MG63 (cell line): ENCODE measurements around the gene OR5C1. TPM values are rescaled to one million over a fixed set of nuclear protein-coding genes. Genes with fewer than 3 reads are reported as not detected.

Experiments used
- DNase-seq: peaks from one replicate; pipeline ENCODE4 v3.0.0-alpha.2; 2020
- H3K27me3 ChIP-seq: fragments of 250-450 bp; sonication (Bioruptor Pico); 2 replicates; pipeline ENCODE4 v1.5.1; 2020; ENCODE audit warnings: mild to moderate bottlenecking, moderate library complexity
- H3K36me3 ChIP-seq: fragments of 250-450 bp; sonication (Bioruptor Pico); 2 replicates; pipeline ENCODE4 v1.5.1; 2020; ENCODE audit warnings: mild to moderate bottlenecking, moderate library complexity
- H3K4me3 ChIP-seq: fragments of 250-450 bp; sonication (Bioruptor Pico); 2 replicates; pipeline ENCODE4 v1.5.1; 2020; ENCODE audit warnings: mild to moderate bottlenecking, moderate library complexity
- H3K9me3 ChIP-seq: fragments of 250-450 bp; sonication (Bioruptor Pico); 2 replicates; pipeline ENCODE4 v1.5.1; 2020; ENCODE audit warnings: mild to moderate bottlenecking, moderate library complexity
- total RNA-seq: library from RNA; depleted of rRNA; stranded (reverse); fragments of >200 nt; shearing (Covaris generic); gene quantifications from 2 replicates; pipeline ENCODE4 v1.2.3, GENCODE V29; 2014; ENCODE audit warnings: low replicate concordance; rRNA removed

OR5C1 gene
- not detected in 2 replicates for total RNA-seq

DNA sequence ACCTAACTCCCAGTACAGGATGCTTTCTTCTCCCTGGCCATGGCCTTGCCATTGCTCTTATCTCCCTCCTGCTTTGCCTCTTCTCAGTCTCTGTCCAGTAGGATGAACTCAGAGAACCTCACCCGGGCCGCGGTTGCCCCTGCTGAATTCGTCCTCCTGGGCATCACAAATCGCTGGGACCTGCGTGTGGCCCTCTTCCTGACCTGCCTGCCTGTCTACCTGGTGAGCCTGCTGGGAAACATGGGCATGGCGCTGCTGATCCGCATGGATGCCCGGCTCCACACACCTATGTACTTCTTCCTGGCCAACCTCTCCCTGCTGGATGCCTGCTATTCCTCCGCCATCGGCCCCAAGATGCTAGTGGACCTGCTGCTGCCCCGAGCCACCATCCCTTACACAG is at the start of gene OR5C1:
Gene OR5C1, plus strand, starts transcription at position 103 of the 400 bp plus-strand sequence. Its CDS starts 0 bp downstream, at position 103.
- no peaks in the 10 kb centered on the region for H3K27me3 ChIP-seq
- no peak within 1 kb of the TSS for H3K4me3 ChIP-seq
- H3K9me3 ChIP-seq, result no peaks in the 10 kb centered on the region
- H3K36me3 ChIP-seq, result no peaks in the 10 kb centered on the region
- no peak for DNase-seq

GRCh38 chr9:122742003-122742402 is 46.7 kb upstream of the OR5C1 start, which contains the start of gene OR1L6:
Gene OR1L6, plus strand, starts transcription at chr9:122742303. Its CDS starts 7,545 bp downstream, at chr9:122749848.
- Histone ChIP-seq H3K4me3 (no peak within 1 kb of the TSS), H3K9me3 (no peaks in the 10 kb centered on the region)

GRCh38 chr9:122754825-122755224 is 33.9 kb upstream of the OR5C1 start:
- Histone ChIP-seq H3K36me3 (no peaks in the 10 kb centered on the region), H3K27me3 (no peaks in the 10 kb centered on the region), H3K9me3 (peaks cover 5% of the 10 kb centered on the region; the same call in 1 of the 2 replicates), H3K4me3 (no peak overlapping the region)
- no peak for DNase-seq

More at GRCh38 chr9:122742003-122742402, 46.7 kb upstream of the OR5C1 start, which contains the start of gene OR1L6:
- no peak for DNase-seq
- Histone ChIP-seq H3K36me3 (no peaks in the 10 kb centered on the region), H3K27me3 (peaks cover 5% of the 10 kb centered on the region; the same call in 1 of the 2 replicates)

DNA sequence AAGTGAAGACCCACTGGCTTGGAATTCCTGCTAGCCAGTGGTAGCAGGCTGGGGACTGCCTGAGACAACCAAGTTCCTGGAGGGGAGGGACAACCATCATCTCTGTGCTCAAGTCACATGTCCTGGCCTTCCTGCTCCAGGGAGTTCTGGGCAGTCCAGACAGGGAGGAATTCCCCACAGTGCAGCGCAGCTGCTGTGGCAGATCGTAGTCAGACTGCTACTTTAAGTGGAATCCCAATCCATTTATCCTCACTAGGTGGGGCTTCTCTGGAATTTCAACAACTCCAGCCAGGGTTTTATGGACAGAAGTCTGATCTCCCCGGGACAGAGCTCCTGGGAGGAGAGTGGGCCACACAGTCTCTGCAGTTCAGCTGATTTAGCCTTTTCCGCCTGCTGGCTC is 20.9 kb upstream of the OR5C1 start:
- DNase-seq, result no peak
- H3K36me3 ChIP-seq, result no peaks in the 10 kb centered on the region
- no peaks in the 10 kb centered on the region for H3K9me3 ChIP-seq
- no peak overlapping the region for H3K4me3 ChIP-seq
- H3K27me3 ChIP-seq, result no peaks in the 10 kb centered on the region

DNA sequence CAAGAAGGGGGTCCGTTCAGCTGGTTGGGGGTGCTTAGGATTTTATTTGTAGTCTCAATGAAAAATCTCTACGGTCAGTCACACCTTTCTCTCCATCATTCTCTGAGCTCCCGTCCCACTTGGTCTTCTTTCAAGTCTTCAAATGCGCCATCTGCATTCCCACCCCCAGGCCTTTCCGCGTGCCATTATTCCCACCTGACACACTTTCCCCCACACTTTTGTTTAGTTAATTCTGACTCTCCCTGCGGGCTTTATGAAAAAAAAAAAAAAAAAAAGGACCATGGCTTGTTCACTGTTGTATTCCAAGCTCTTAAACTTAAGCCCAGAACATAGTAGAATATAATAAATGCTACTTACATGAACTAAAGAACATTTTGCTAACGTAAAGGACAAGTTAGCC is 11.7 kb upstream of the OR5C1 start:
- no peak for DNase-seq
- Histone ChIP-seq H3K36me3 (no peaks in the 10 kb centered on the region), H3K27me3 (no peaks in the 10 kb centered on the region), H3K9me3 (no peaks in the 10 kb centered on the region), H3K4me3 (no peak overlapping the region)

- H3K27me3 ChIP-seq, result no peaks in the 10 kb centered on the region
- peak; percentile 15 for DNase-seq
- H3K4me3 ChIP-seq, result no peak overlapping the region
- H3K36me3 ChIP-seq, result no peaks in the 10 kb centered on the region
- no peaks in the 10 kb centered on the region for H3K9me3 ChIP-seq
Measured at GRCh38 chr9:122777935-122778627, 10.7 kb upstream of the OR5C1 start.

DNA sequence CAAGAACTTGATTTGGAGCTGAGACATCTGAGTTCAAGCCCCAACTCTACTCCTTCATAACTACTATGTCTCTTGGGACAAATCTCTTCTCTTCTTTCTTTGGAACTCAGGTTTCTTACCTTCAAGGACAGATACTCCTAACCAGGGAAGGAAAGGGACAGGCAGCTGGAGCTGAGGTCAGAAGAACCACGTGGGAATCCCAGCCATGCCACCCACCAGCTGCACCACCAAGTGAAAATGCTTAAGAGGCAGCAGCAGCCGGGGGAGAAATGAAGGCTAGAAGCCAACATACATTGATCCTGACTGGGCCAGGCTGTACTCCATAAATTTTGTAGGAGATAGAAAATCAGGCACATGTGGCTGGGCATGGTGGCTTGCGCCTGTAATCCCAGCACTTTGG is 9.6 kb upstream of the OR5C1 start:
- DNase-seq, result no peak
- Histone ChIP-seq H3K4me3 (no peak overlapping the region), H3K27me3 (no peaks in the 10 kb centered on the region), H3K9me3 (no peaks in the 10 kb centered on the region), H3K36me3 (no peaks in the 10 kb centered on the region)

GRCh38 chr9:122780026-122780425 is 8.7 kb upstream of the OR5C1 start:
- no peaks in the 10 kb centered on the region for H3K9me3 ChIP-seq
- H3K27me3 ChIP-seq, result no peaks in the 10 kb centered on the region
- no peak overlapping the region for H3K4me3 ChIP-seq
- H3K36me3 ChIP-seq, result no peaks in the 10 kb centered on the region
- DNase-seq, result no peak

DNA sequence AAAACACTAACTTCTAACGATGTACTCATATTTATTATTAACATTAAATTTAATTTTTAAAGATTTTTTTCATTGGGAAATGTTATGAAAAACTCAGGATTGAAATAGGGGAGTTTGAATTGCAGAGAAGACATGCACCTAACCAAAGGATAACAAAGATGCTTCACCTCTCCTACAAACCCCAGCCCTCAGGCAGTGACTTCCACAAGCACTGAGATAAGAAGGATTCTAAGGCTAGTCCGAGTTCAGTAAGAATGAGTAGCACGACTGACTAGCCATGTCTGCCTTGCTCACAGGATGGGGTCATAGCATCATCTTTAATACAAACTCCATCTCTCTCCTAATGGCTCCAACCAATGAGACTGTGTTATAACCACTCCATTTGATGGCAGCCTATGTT is 7.1 kb upstream of the OR5C1 start:
- no peaks in the 10 kb centered on the region for H3K9me3 ChIP-seq
- H3K4me3 ChIP-seq, result no peak overlapping the region
- DNase-seq, result no peak
- H3K36me3 ChIP-seq, result no peaks in the 10 kb centered on the region
- H3K27me3 ChIP-seq, result no peaks in the 10 kb centered on the region

GRCh38 chr9:122785269-122785668 is 3.5 kb upstream of the OR5C1 start:
- H3K27me3 ChIP-seq, result no peaks in the 10 kb centered on the region
- no peaks in the 10 kb centered on the region for H3K9me3 ChIP-seq
- DNase-seq, result no peak
- H3K4me3 ChIP-seq, result no peak overlapping the region
- H3K36me3 ChIP-seq, result no peaks in the 10 kb centered on the region

GRCh38 chr9:122786338-122786737 is 2.4 kb upstream of the OR5C1 start:
- Histone ChIP-seq H3K4me3 (no peak overlapping the region), H3K27me3 (no peaks in the 10 kb centered on the region), H3K9me3 (no peaks in the 10 kb centered on the region), H3K36me3 (no peaks in the 10 kb centered on the region)
- no peak for DNase-seq

DNA sequence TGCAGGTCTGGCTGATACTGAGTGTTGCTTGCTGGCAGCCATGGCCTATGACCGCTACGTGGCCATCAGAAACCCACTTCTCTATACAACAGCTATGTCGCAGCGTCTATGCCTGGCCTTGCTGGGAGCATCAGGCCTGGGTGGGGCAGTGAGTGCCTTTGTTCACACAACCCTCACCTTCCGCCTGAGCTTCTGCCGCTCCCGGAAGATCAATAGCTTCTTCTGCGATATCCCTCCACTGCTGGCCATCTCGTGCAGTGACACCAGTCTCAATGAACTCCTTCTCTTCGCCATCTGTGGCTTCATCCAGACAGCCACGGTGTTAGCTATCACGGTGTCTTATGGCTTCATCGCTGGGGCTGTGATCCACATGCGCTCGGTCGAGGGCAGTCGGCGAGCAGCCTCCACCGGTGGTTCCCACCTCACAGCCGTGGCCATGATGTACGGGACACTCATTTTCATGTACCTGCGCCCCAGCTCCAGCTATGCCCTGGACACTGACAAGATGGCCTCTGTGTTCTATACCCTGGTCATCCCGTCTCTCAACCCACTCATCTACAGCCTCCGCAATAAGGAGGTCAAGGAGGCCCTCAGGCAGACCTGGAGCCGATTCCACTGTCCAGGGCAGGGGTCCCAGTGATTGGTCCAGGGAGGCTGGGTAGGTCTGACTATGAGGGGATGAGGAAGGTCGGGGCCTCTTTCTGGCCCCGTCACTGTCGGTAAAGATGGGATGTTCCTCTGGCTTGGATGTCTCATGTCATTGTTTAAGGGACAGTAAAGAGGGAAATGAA is 718 bp downstream of the OR5C1 start:
- no peaks in the 10 kb centered on the region for H3K27me3 ChIP-seq
- no peak overlapping the region for H3K4me3 ChIP-seq
- H3K36me3 ChIP-seq, result no peaks in the 10 kb centered on the region
- no peaks in the 10 kb centered on the region for H3K9me3 ChIP-seq
- DNase-seq, result no peak

GRCh38 chr9:122791872-122792669 is 3.3 kb downstream of the OR5C1 start:
- no peak for DNase-seq
- no peaks in the 10 kb centered on the region for H3K27me3 ChIP-seq
- H3K36me3 ChIP-seq, result no peaks in the 10 kb centered on the region
- no peak overlapping the region for H3K4me3 ChIP-seq
- H3K9me3 ChIP-seq, result no peaks in the 10 kb centered on the region

- H3K4me3 ChIP-seq, result no peak overlapping the region
- DNase-seq, result no peak
- H3K27me3 ChIP-seq, result no peaks in the 10 kb centered on the region
- no peaks in the 10 kb centered on the region for H3K36me3 ChIP-seq
- no peaks in the 10 kb centered on the region for H3K9me3 ChIP-seq
Measured at GRCh38 chr9:122797316-122798063, 8.8 kb downstream of the OR5C1 start.

GRCh38 chr9:122800066-122801060 is 11.6 kb downstream of the OR5C1 start, which contains the start of gene OR1K1:
Gene OR1K1, plus strand, starts transcription at chr9:122800123. Its CDS starts 0 bp downstream, at chr9:122800123.
- H3K9me3 ChIP-seq, result no peaks in the 10 kb centered on the region
- no peak for DNase-seq
- H3K4me3 ChIP-seq, result no peak within 1 kb of the TSS
- H3K36me3 ChIP-seq, result no peaks in the 10 kb centered on the region
- H3K27me3 ChIP-seq, result no peaks in the 10 kb centered on the region
